GM18526 (cell line): ENCODE data around the gene PDE1A.

Source experiments
- POLR2A ChIP-seq: IDR thresholded peaks from 3 replicates; pipeline ENCODE4 v1.6.1; 2011; ENCODE audit not compliant: insufficient read length; ENCODE audit errors: extremely low read depth

The PDE1A gene

DNA sequence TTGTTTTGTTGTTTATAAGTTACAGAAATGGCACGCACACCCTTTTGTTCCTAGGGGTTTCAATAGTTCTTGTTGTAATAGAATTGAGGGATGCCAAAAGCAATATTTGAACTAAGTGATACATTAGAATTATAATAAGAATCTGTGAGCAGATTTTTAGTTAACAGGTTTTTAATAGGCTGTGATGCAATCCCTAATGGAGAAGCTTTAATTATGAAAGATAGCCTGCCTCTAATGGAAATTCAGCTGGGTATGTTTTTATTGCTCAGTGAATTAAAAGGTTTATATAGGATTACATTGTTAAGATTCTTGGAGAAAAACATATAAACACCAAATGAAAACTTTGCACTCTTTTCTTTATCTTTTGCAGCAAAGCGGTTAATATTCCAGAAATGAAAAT, 310.1 kb downstream of the PDE1A start:
- TF ChIP-seq POLR2A: no peak

DNA sequence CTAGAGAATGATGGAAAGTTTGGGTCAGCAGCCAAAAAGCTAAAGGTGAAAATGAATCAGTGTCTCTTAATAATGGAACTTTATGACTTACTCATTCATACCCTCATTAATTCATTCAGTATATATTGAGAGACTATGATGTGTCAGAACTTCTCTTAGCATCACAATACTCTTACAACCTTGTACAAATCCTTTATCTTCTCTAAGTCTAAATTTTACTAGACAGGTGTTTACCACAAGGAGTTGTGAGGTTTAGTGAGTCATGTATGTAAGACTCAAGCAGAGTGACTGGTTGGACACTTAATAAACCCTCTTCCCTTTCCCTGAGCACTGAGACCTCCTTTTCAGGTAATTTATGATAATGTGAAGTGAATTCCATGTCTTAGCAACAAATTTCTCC, 311.6 kb downstream of the PDE1A start:
- TF ChIP-seq POLR2A: no peak

DNA sequence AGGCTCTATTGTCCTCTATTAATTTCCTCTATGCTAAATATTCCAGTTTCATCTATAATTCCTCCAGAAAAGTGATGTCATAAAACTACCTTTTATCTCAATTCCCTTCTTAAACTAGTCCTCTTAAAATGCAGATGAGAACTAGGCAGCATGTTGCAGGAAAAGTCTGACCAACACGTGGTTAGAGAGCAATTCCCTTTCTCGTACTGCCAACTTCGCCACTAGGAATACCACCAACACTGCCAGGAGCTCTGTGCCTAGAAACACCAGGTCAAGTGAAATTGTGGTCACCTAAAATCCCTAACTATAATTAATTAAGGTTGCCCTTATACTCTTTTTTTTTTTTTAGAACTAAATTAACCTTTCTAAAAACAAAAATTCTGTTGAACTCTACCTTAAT, 313.5 kb downstream of the PDE1A start:
- no peak for TF ChIP-seq POLR2A

GRCh38 chr2:182110347-182110746, 316.5 kb downstream of the PDE1A start:
- TF ChIP-seq POLR2A: no peak

DNA sequence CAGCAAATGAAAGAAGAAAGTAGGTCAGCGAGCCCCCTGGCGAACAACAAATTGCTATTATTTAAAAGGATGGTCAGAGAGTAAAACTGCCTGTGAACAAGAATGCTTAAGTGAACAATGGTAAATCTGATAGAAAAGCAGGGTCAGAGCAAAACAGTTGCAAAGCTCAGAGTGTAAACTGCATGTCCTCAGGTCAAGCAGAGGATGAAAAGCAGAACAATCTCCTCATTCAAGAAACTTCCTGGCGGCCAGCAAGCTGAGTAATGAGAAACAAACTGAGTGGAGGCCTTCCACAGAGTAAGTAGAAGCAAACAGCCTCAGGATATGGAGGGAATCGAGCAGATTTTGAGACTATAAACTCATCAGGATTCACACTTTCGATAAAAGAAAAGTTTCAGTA, 323.3 kb downstream of the PDE1A start:
- no peak for TF ChIP-seq POLR2A

DNA sequence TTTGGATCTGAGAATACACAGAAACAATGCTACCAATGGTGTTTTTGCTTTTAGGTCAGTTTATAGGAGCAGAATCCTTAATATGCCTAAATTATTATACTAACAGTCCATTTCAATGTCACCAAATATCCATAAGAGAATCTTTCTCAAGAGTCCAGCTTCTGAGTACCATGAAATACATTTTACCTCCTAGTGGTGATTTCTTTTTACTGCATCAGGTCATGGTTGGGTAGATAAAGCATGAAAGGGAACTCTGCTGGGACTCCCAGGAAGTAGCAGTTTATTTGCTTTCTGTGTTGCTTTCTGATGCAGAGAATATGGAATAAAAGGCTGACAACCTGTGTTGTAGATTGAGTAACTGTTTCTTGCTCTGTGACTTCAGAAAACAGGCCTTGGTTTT, 325.6 kb downstream of the PDE1A start:
- no peak for TF ChIP-seq POLR2A

DNA sequence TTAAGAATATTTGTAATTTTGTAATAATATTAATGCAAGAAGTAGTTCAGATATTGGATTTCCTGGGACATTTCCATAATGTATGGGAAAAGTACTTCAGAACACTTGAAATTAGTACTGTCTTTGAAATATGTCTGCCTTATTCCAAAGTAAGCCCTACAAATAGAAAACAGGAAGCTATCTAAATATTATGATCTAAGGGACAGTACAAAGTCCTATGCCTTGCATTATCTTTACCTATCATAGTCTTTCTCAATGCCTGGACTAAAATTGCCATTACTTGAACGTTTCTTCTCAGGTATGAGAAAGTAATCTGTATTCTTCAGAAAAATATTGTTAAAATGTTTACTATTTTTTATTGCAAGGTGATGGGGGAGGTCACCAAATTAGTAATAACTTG, 328.2 kb downstream of the PDE1A start:
- TF ChIP-seq POLR2A: no peak

DNA sequence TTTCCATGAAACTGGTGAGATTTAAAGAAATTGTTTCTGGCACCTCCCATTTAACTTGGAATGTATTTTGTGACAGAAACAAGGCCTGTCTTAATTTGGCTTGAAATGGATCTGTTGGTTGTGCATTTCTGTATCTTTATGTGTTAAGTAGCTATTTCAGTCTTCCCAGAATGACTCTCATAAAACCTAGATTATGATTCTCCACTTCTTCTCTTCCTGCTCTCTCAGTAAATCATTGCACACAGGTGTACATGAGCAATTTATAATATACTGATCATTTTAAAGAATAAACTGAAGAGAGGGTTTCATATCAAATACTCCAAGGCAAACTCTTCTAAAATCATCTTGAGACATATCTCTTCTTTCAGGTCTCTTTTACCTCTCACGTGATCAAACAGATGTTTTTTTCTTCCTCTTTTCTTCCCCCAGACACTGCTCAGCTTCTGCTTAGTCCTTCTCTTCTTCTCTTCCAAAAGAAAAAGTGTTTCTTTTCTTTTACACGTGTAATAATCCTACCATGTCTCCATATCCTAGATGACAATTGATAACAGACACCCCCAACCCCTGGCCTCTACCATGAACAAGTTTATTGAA, 329.2 kb downstream of the PDE1A start:
- no peak for TF ChIP-seq POLR2A

DNA sequence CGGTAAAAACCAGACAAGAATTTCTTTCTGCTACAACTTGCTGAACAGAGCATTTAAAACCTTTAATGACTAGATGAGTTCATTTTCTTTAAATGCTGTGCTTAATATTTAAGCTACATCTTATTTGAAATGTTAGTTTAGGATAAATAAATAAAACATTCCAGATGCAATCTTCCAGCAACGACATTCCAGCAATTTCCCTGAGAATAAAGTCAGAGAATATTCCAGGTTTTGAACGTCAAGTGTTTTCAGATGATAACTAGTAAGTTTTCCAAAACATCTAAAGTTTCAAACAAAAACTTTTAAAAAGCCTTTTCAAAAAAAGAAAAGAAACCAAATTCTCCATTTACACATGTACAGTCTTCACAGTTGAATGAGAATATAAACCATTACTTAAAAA, 336.4 kb downstream of the PDE1A start:
- no peak for TF ChIP-seq POLR2A
